Esophagus (tissue), 2 donors: ENCODE data around the gene TFF2. TPM values are rescaled to one million over a fixed set of nuclear protein-coding genes. Genes with fewer than 3 reads are reported as not detected.

Source experiments
- H3K27ac ChIP-seq, 2 donors: one replicate each; pipeline ENCODE4 v1.5.1; 2013; ENCODE audit warnings: low read depth in 2 of 2, mild to moderate bottlenecking in 2 of 2, inconsistent platforms in 1 of 2, low read length in 1 of 2, moderate library complexity in 1 of 2
- H3K27me3 ChIP-seq, 2 donors: one replicate each; pipeline ENCODE4 v1.6.1; 2013; ENCODE audit warnings: low read length in 2 of 2, control low read depth in 1 of 2, mild to moderate bottlenecking in 1 of 2; ENCODE audit not compliant: insufficient read depth in 2 of 2, control insufficient read depth in 1 of 2
- H3K36me3 ChIP-seq, 2 donors: one replicate each; pipeline ENCODE4 v1.6.1; 2013; ENCODE audit warnings: low read length in 1 of 2; ENCODE audit not compliant: control insufficient read depth in 2 of 2, insufficient read depth in 2 of 2
- H3K4me1 ChIP-seq, 2 donors: one replicate each; pipeline ENCODE4 v1.6.1; 2013; ENCODE audit warnings: low read length in 1 of 2; ENCODE audit not compliant: control insufficient read depth in 2 of 2, insufficient read depth in 2 of 2
- H3K4me3 ChIP-seq, 2 donors: one replicate each; pipeline ENCODE4 v1.5.1; 2013; ENCODE audit warnings: low read length in 2 of 2, mild to moderate bottlenecking in 2 of 2, low read depth in 1 of 2, moderate library complexity in 1 of 2
- H3K9me3 ChIP-seq, 2 donors: one replicate each; pipeline ENCODE4 v1.6.1; 2013; ENCODE audit warnings: mild to moderate bottlenecking in 2 of 2, low read depth in 1 of 2, low read length in 1 of 2, moderate library complexity in 1 of 2; ENCODE audit not compliant: control insufficient read depth in 2 of 2, insufficient read depth in 1 of 2
- WGBS, 2 donors: extraction: QIAGEN DNeasy Blood & Tissue Kit; methylation state at CpG; one replicate each; pipeline ENCODE4 v1.1.7; 2013; 5-methylcytosine and 5-hydroxymethylcytosine counted together
- polyA plus RNA-seq, 2 donors: library from polyadenylated mRNA; stranded (reverse); fragments of 200-250 nt; gene quantifications; one replicate each; pipeline ENCODE4 v1.2.3, GENCODE V29; 2013
- donor health status: healthy with polysubstance abuse.
- donor health status: Bipolar disorder and iron deficiency.

The TFF2 gene
- polyA plus RNA-seq, 2 donors, result 0.13 to 2.3 TPM

- H3K27ac ChIP-seq, result no peak overlapping the region
- no peaks in the 10 kb centered on the region for H3K36me3 ChIP-seq
- no peaks in the 10 kb centered on the region for H3K27me3 ChIP-seq
- H3K9me3 ChIP-seq, result no peaks in the 10 kb centered on the region
- 56 to 72% methylated on average over 12 of the region's 12 CpGs for WGBS, 2 donors
- no peak overlapping the region for H3K4me3 ChIP-seq
- H3K4me1 ChIP-seq, result peaks cover 0 to 4% of the 10 kb centered on the region in 2 donors
These were observed 48.6 kb downstream of the TFF2 start for GRCh38 chr21:42302076-42302650.

GRCh38 chr21:42301371-42302075 is 49.3 kb downstream of the TFF2 start:
- 78 to 85% methylated on average over 20 of the region's 20 CpGs for WGBS, 2 donors
- Histone ChIP-seq H3K36me3 (no peaks in the 10 kb centered on the region), H3K9me3 (no peaks in the 10 kb centered on the region), H3K4me3 (no peak overlapping the region), H3K4me1 (peaks cover 0 to 4% of the 10 kb centered on the region in 2 donors), H3K27me3 (no peaks in the 10 kb centered on the region), H3K27ac (no peak overlapping the region)

- Histone ChIP-seq H3K4me1 (peaks cover 0 to 4% of the 10 kb centered on the region in 2 donors), H3K36me3 (peaks cover 0 to 3% of the 10 kb centered on the region in 2 donors), H3K27ac (no peak overlapping the region), H3K4me3 (no peak overlapping the region), H3K9me3 (no peaks in the 10 kb centered on the region), H3K27me3 (no peaks in the 10 kb centered on the region)
- WGBS, 2 donors, result 88 to 90% methylated on average over 9 of the region's 9 CpGs
These were observed 49.8 kb downstream of the TFF2 start for GRCh38 chr21:42300956-42301355.

GRCh38 chr21:42300045-42300583 is 50.7 kb downstream of the TFF2 start:
- Histone ChIP-seq H3K27ac (no peak overlapping the region), H3K4me3 (no peak overlapping the region), H3K27me3 (no peaks in the 10 kb centered on the region), H3K36me3 (peaks cover 0 to 4% of the 10 kb centered on the region in 2 donors), H3K4me1 (peaks cover 0 to 4% of the 10 kb centered on the region in 2 donors), H3K9me3 (no peaks in the 10 kb centered on the region)
- 90 to 95% methylated on average over 7 of the region's 7 CpGs for WGBS, 2 donors

- Histone ChIP-seq H3K4me1 (peaks cover 0 to 4% of the 10 kb centered on the region in 2 donors), H3K4me3 (no peak overlapping the region), H3K36me3 (peaks cover 0 to 7% of the 10 kb centered on the region in 2 donors), H3K9me3 (no peaks in the 10 kb centered on the region), H3K27me3 (no peaks in the 10 kb centered on the region), H3K27ac (no peak overlapping the region)
- 70 to 78% methylated on average over 19 to 20 of the region's 20 CpGs for WGBS, 2 donors
These were observed 51.3 kb downstream of the TFF2 start for GRCh38 chr21:42299324-42300044.

- Histone ChIP-seq H3K9me3 (peaks cover 0 to 3% of the 10 kb centered on the region in 2 donors), H3K4me3 (no peak overlapping the region), H3K36me3 (peaks cover 0 to 11% of the 10 kb centered on the region in 2 donors), H3K4me1 (peaks cover 0 to 4% of the 10 kb centered on the region in 2 donors), H3K27ac (no peak overlapping the region), H3K27me3 (no peaks in the 10 kb centered on the region)
- 80 to 82% methylated on average over 5 of the region's 5 CpGs for WGBS, 2 donors
These were observed 52.1 kb downstream of the TFF2 start for GRCh38 chr21:42298657-42299056.

- no peak overlapping the region for H3K4me3 ChIP-seq
- peaks cover 0 to 4% of the 10 kb centered on the region in 2 donors for H3K4me1 ChIP-seq
- peaks cover 0 to 4% of the 10 kb centered on the region in 2 donors for H3K9me3 ChIP-seq
- H3K27ac ChIP-seq, result no peak overlapping the region
- 66 to 68% methylated on average over 6 of the region's 6 CpGs for WGBS, 2 donors
- H3K27me3 ChIP-seq, result no peaks in the 10 kb centered on the region
- H3K36me3 ChIP-seq, result peaks cover 0 to 11% of the 10 kb centered on the region in 2 donors
These were observed 52.6 kb downstream of the TFF2 start for GRCh38 chr21:42298237-42298636.

- Histone ChIP-seq H3K4me3 (no peak overlapping the region), H3K36me3 (peaks cover 0 to 18% of the 10 kb centered on the region in 2 donors), H3K4me1 (peaks cover 0 to 4% of the 10 kb centered on the region in 2 donors), H3K27ac (no peak overlapping the region), H3K27me3 (no peaks in the 10 kb centered on the region), H3K9me3 (peaks cover 0 to 8% of the 10 kb centered on the region in 2 donors)
- WGBS, 2 donors, result 79 to 85% methylated on average over 9 of the region's 9 CpGs
These were observed 53.4 kb downstream of the TFF2 start for GRCh38 chr21:42297377-42297776.

- 75 to 85% methylated on average over 7 of the region's 7 CpGs for WGBS, 2 donors
These were observed 54.3 kb downstream of the TFF2 start for GRCh38 chr21:42296501-42296900.

More at GRCh38 chr21:42296501-42296900, 54.3 kb downstream of the TFF2 start:
- Histone ChIP-seq H3K27ac (no peak overlapping the region), H3K27me3 (no peaks in the 10 kb centered on the region), H3K4me3 (no peak overlapping the region), H3K36me3 (peaks cover 0 to 24% of the 10 kb centered on the region in 2 donors), H3K4me1 (peaks cover 0 to 4% of the 10 kb centered on the region in 2 donors), H3K9me3 (peaks cover 0 to 8% of the 10 kb centered on the region in 2 donors)
